Measurements from ENCODE around the gene NOP58. TPM values are rescaled to one million over a fixed set of nuclear protein-coding genes. Genes with fewer than 3 reads are reported as not detected.
"Not testable (repeated sequence)": the region's sequence is repeated elsewhere in the genome, so short reads cannot be mapped to it uniquely, and the experiment has no call there.

Gene NOP58
- polyA plus RNA-seq, 2 of the 4 experiments (the other 2 are of a cell fraction), result 106 to 172 TPM

DNA sequence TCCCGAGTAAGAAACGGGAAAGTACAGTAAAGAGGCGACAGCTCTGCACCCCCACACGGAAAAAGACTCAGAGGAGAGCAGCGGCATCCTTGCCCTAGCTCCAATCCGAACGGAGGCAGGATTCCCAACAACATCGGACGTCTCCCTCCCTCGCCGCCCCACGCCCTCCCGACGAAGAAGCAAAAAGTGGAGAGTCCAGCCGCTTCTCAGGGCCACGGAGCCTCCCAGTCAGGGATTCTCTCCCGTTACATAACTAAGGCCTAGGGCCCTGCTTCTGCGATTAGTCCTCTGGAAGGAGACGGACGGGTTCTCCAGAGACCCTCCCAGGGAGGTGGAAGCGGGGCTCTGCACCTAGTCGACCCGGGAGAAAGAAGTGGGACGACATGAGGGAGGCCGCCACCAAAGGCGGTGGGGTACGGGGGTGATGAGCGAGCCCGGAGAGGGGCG, 27.8 kb upstream of the NOP58 start (continued):
- no peak for TF ChIP-seq REST (IDR thresholded peaks at IDR 0.05)
- TF ChIP-seq EP300 (IDR thresholded peaks at IDR 0.05), result no peak
- TF ChIP-seq ZC3H11A (IDR thresholded peaks at IDR 0.05), result no peak
- no peak for TF ChIP-seq NR3C1 (IDR thresholded peaks at IDR 0.05)
- no peak for TF ChIP-seq BCL3 (IDR thresholded peaks at IDR 0.05)
- no peak for TF ChIP-seq KDM5A (IDR thresholded peaks at IDR 0.05)
- TF ChIP-seq, protein P1, sequence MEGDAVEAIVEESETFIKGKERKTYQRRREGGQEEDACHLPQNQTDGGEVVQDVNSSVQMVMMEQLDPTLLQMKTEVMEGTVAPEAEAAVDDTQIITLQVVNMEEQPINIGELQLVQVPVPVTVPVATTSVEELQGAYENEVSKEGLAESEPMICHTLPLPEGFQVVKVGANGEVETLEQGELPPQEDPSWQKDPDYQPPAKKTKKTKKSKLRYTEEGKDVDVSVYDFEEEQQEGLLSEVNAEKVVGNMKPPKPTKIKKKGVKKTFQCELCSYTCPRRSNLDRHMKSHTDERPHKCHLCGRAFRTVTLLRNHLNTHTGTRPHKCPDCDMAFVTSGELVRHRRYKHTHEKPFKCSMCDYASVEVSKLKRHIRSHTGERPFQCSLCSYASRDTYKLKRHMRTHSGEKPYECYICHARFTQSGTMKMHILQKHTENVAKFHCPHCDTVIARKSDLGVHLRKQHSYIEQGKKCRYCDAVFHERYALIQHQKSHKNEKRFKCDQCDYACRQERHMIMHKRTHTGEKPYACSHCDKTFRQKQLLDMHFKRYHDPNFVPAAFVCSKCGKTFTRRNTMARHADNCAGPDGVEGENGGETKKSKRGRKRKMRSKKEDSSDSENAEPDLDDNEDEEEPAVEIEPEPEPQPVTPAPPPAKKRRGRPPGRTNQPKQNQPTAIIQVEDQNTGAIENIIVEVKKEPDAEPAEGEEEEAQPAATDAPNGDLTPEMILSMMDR (IDR thresholded peaks at IDR 0.05), result no peak
- no peak for TF ChIP-seq CBX8 (IDR thresholded peaks at IDR 0.05)
- no peak for TF ChIP-seq TFCP2L1 (CRISPR knock-in tag; IDR thresholded peaks at IDR 0.05)
- no peak for TF ChIP-seq MAFK (IDR thresholded peaks at IDR 0.05; ENCODE audit: partially characterized antibody)

DNA sequence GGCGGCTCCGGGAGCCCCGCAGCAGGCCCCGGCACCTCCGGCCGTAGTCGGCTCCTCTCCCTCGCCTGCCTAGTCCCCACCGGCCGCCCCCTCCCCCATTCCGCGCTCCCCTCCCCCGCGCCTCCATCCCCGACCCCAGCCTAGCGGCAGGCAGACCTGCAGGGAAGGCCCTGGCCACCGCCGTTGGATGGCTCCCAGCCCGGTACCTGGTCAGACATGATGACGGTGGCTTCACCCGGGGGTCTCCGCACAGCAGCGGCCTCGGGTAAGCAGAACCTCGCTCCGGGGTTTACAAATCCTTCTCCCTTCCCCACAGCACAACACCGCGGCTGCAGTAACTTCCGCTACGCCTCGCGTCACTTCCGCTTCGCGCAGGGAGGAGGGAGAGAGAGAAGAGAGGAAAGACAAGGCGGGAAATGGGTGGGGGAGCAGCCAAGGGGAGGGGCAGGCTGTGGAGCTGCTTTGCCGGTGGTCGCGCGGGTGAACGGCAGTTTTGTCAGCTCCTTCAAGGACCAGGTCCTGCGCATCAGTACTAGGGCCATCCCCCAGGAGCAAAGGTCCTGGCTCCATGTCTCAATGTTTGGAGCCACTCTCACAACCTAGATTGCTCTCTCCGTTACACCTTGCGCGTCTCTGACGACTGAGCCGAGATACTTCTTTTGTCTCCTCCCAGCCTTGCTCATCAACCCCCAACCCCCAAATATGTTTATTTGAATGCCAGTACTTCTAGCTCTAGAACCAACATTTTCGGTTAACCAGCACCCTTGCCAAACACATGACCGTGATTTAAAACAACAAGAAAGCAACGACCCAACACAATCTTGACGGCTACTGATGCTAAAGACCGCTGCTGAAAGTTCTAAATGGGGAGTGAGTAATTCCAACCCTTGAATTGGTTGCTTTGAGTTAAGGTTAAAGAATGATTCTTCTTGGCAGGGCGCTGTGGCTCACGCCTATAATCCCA, 27.0 kb upstream of the NOP58 start, which contains the start of gene SUMO1:
Gene SUMO1 (minus strand): TSS at position 364 of the 964 bp plus-strand sequence. CDS start 146 bp downstream, at position 218.
- WGBS (ENCODE audit: missing lambda C conversion rate), result 10% methylated on average over 38 of the region's 54 CpGs
- H3K4me2 ChIP-seq, result peak within 1 kb of the TSS; percentile 84
- TF ChIP-seq MAX (IDR thresholded peaks at IDR 0.05), result peak; percentile 69
- no peak for TF ChIP-seq HMGXB4 (CRISPR knock-in tag; IDR thresholded peaks at IDR 0.05; ENCODE audit: borderline replicate concordance)
- TF ChIP-seq JUN (IDR thresholded peaks at IDR 0.05), result peak; percentile 60 to 76; a peak in 4 of 5 replicates
- TF ChIP-seq POLR2A (IDR thresholded peaks at IDR 0.05; ENCODE audit: low read length), result peak; percentile 83
- no peak for TF ChIP-seq RNF2 (IDR thresholded peaks at IDR 0.05; ENCODE audit: borderline replicate concordance, low read depth)
- TF ChIP-seq BCL3 (IDR thresholded peaks at IDR 0.05), result 0 out of 3 replicates have a peak, but pooled peaks have one; percentile 65
- TF ChIP-seq PHF8 (IDR thresholded peaks at IDR 0.05; ENCODE audit: borderline replicate concordance, low read depth), result peak; percentile 59; the same call in 1 of the 2 replicates
- 0 out of 2 replicates have a peak, but pooled peaks have one; percentile 19 for TF ChIP-seq MAZ (IDR thresholded peaks at IDR 0.05; ENCODE audit: borderline replicate concordance, low read depth, low read length)
- no peak for TF ChIP-seq POLR2AphosphoS2 (conservative IDR thresholded peaks at IDR 0.05; ENCODE audit: low read length)
- TF ChIP-seq, protein P2, sequence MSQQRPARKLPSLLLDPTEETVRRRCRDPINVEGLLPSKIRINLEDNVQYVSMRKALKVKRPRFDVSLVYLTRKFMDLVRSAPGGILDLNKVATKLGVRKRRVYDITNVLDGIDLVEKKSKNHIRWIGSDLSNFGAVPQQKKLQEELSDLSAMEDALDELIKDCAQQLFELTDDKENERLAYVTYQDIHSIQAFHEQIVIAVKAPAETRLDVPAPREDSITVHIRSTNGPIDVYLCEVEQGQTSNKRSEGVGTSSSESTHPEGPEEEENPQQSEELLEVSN (IDR thresholded peaks at IDR 0.05; ENCODE audit: borderline replicate concordance, low read depth), result peak; percentile 81; the same call in 1 of the 2 replicates
- peak within 1 kb of the TSS; percentile 77 to 92 for H3K27ac ChIP-seq
- H3K9me3 ChIP-seq, result no peaks in the 10 kb centered on the region
- H3K4me1 ChIP-seq, result peaks cover 13% of the 10 kb centered on the region
- ATAC-seq, result peak; percentile 97 to 98
- no peak for FAIRE-seq
- peak; percentile 87 to 91 for DNase-seq (ENCODE audit: low read depth in 1 of 2, low spot score in 1 of 2)
- peak within 1 kb of the TSS; percentile 80 for H3K4me3 ChIP-seq
- ChIA-PET POLR2A (no interaction called here), CTCF (interaction anchor here (0.6 to 1.6 kb wide), 3 partner anchors 30 to 41 kb away, joined by 3 to 6 read pairs (median 4); no protein-coding TSS in a partner anchor)

DNA sequence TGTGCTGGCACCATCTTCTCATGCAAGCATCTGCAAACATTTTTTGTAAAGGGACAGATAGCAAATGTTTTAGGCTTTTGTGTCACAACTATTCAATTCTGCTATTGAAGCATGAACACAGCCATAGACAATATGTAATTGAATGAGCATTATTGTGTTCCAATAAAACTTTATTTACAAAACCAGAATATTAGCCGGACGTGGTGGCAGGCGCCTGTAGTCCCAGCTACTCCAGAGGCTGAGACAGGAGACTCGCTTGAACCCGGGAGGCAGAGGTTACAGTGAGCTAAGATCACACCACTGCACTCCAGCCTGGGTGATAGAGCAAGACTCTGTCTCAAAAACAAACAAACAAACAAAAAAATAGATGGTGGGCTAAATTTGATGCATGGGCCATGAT, 17.9 kb upstream of the NOP58 start:
- POLR2A ChIA-PET; H3K27ac ChIP-seq; H3K4me1 ChIP-seq; ATAC-seq; H3K9me3 ChIP-seq; DNase-seq (ENCODE audit: low read depth in 1 of 2, low spot score in 1 of 2); H3K4me2 ChIP-seq; H3K4me3 ChIP-seq; FAIRE-seq: not testable (repeated sequence)
- CTCF ChIA-PET, result interaction anchor here (2.1 kb wide), 1 partner anchor 11 kb away, joined by 7 read pairs; no protein-coding TSS in a partner anchor
- 91% methylated on average over 5 of the region's 5 CpGs for WGBS (ENCODE audit: missing lambda C conversion rate)

All from A549 (cell line).